Aorta (tissue), 5 donors: ENCODE measurements around the gene MYNN. TPM values are rescaled to one million over a fixed set of nuclear protein-coding genes. Genes with fewer than 3 reads are reported as not detected.
A peak's percentile ranks its signal among the peaks of the same experiment; 100 is the strongest.

ENCODE experiments used
- ATAC-seq: fragments of 200-7000 bp; cut with Tn5 transposase; one replicate; pipeline ENCODE4 v1.9.1; 2022; ENCODE audit warnings: moderate library complexity; ENCODE audit not compliant: low FRiP score
- DNase-seq, 2 donors: peaks; one replicate each; pipeline ENCODE4 v3.0.0-alpha.2; 2020
- H3K27ac ChIP-seq, 2 donors: one replicate each; pipeline ENCODE4 v1.5.1; 2013; ENCODE audit warnings: low read length in 2 of 2, mild to moderate bottlenecking in 2 of 2, moderate library complexity in 2 of 2, control low read depth in 1 of 2, inconsistent platforms in 1 of 2, low read depth in 1 of 2
- H3K27me3 ChIP-seq, 2 donors: one replicate each; pipeline ENCODE4 v1.6.1; 2013; ENCODE audit warnings: control low read depth in 1 of 2, low read length in 1 of 2, mild to moderate bottlenecking in 1 of 2, moderate library complexity in 1 of 2; ENCODE audit not compliant: insufficient read depth in 2 of 2, control insufficient read depth in 1 of 2
- H3K36me3 ChIP-seq, 2 donors: one replicate each; pipeline ENCODE4 v1.6.1; 2013; ENCODE audit warnings: control low read depth in 1 of 2, low read length in 1 of 2, mild to moderate bottlenecking in 1 of 2; ENCODE audit not compliant: insufficient read depth in 2 of 2, control insufficient read depth in 1 of 2
- H3K4me1 ChIP-seq, 2 donors: one replicate each; pipeline ENCODE4 v1.6.1; 2013; ENCODE audit warnings: low read length in 2 of 2, control low read depth in 1 of 2, mild to moderate bottlenecking in 1 of 2, moderate library complexity in 1 of 2; ENCODE audit not compliant: insufficient read depth in 2 of 2, control insufficient read depth in 1 of 2
- H3K4me3 ChIP-seq, 2 donors: one replicate each; pipeline ENCODE4 v1.5.1; 2013; ENCODE audit warnings: low read length in 2 of 2, control low read depth in 1 of 2, mild to moderate bottlenecking in 1 of 2
- H3K9me3 ChIP-seq: one replicate; pipeline ENCODE4 v1.6.1; 2013; ENCODE audit warnings: mild to moderate bottlenecking, low read length; ENCODE audit not compliant: control insufficient read depth
- WGBS, 2 donors: extraction: QIAGEN DNeasy Blood & Tissue Kit; methylation state at CpG; one replicate each; pipeline ENCODE4 v1.1.7; 2013; 5-methylcytosine and 5-hydroxymethylcytosine counted together
- intact Hi-C, 2 donors: fragments of 100-400 bp; cut with DNase I; formaldehyde crosslinking; loops; one replicate each; pipeline versions ENCODE4 v1.14.2 to v1.15.0; 2022
- polyA plus RNA-seq, 2 donors: library from polyadenylated mRNA; stranded (reverse); fragments of 200-250 nt; gene quantifications; one replicate each; pipeline ENCODE4 v1.2.3, GENCODE V29; 2013
- total RNA-seq, 2 donors: library from RNA; stranded (reverse); fragmentation: NEBNext Ultra II Directional; extraction: Animal tissue kit (Norgen Biotek cat#: 25700); gene quantifications; one replicate each; pipeline ENCODE4 v1.2.1, GENCODE V29; 2021
- donor health status: healthy with polysubstance abuse.
- donor health status: Bipolar disorder and iron deficiency.
- donor health status: DM: no; HTN: no; CAD: no.
- donor health status: DM: no; HTN: no; CAD: no.
- donor health status: DM: yes; HTN: yes; CAD: no.

The MYNN gene
- total and polyA plus RNA-seq, 4 donors, result 10.6 to 16.4 (median 13.1) TPM

GRCh38 chr3:169754711-169755110 is 18.5 kb upstream of the MYNN start:
- ATAC-seq (no peak), DNase-seq (no peak)
- no peaks in the 10 kb centered on the region for H3K4me1 ChIP-seq
- 89 to 97% methylated on average over 3 of the region's 3 CpGs for WGBS, 2 donors
- no peaks in the 10 kb centered on the region for H3K27me3 ChIP-seq
- H3K27ac ChIP-seq, result no peak overlapping the region
- intact Hi-C loops, result no loop called here
- H3K36me3 ChIP-seq, result no peaks in the 10 kb centered on the region
- H3K4me3 ChIP-seq, result no peak overlapping the region
- H3K9me3 ChIP-seq, result no peaks in the 10 kb centered on the region

GRCh38 chr3:169755488-169755887 is 17.7 kb upstream of the MYNN start:
- DNase-seq (no peak), ATAC-seq (no peak)
- intact Hi-C loops, result no loop called here
- Histone ChIP-seq H3K4me3 (no peak overlapping the region), H3K36me3 (no peaks in the 10 kb centered on the region), H3K4me1 (no peaks in the 10 kb centered on the region), H3K27me3 (no peaks in the 10 kb centered on the region), H3K9me3 (no peaks in the 10 kb centered on the region), H3K27ac (no peak overlapping the region)
- 71 to 79% methylated on average over 2 of the region's 2 CpGs for WGBS, 2 donors

GRCh38 chr3:169758359-169758994 is 14.7 kb upstream of the MYNN start:
- Histone ChIP-seq H3K4me3 (no peak overlapping the region), H3K36me3 (no peaks in the 10 kb centered on the region), H3K27ac (no peak overlapping the region), H3K27me3 (no peaks in the 10 kb centered on the region), H3K4me1 (no peaks in the 10 kb centered on the region), H3K9me3 (no peaks in the 10 kb centered on the region)
- ATAC-seq, result no peak
- DNase-seq, result no peak
- intact Hi-C loops, result no loop called here
- 66 to 67% methylated on average over 5 of the region's 5 CpGs for WGBS, 2 donors

- H3K4me3 ChIP-seq, result no peak overlapping the region
- no peaks in the 10 kb centered on the region for H3K4me1 ChIP-seq
- no peak overlapping the region for H3K27ac ChIP-seq
- 86% methylated on average over 2 of the region's 2 CpGs for WGBS, 2 donors
- no peaks in the 10 kb centered on the region for H3K36me3 ChIP-seq
- ATAC-seq (no peak), DNase-seq (no peak)
- H3K27me3 ChIP-seq, result no peaks in the 10 kb centered on the region
- intact Hi-C loops, result no loop called here
- H3K9me3 ChIP-seq, result no peaks in the 10 kb centered on the region
Observed at GRCh38 chr3:169759256-169759655, 13.9 kb upstream of the MYNN start.

- H3K4me1 ChIP-seq, result no peaks in the 10 kb centered on the region
- H3K9me3 ChIP-seq, result no peaks in the 10 kb centered on the region
- DNase-seq, result no peak
- H3K27ac ChIP-seq, result no peak overlapping the region
- H3K27me3 ChIP-seq, result no peaks in the 10 kb centered on the region
- intact Hi-C loops, result loop anchor here (5.0 to 10.0 kb wide), 5 partner anchors 204 to 1666 kb away; partner anchors contain the start of genes SEC62 (in 2 of the 2) and GOLIM4 (in 1 of the 2)
- no peaks in the 10 kb centered on the region for H3K36me3 ChIP-seq
- WGBS, 2 donors, result 85 to 87% methylated on average over 4 of the region's 4 CpGs
- H3K4me3 ChIP-seq, result no peak overlapping the region
- ATAC-seq, result no peak
Observed at GRCh38 chr3:169760479-169760878, 12.7 kb upstream of the MYNN start.

GRCh38 chr3:169764312-169764881 is 8.8 kb upstream of the MYNN start:
- Histone ChIP-seq H3K4me3 (peak overlapping the region; percentile 73 to 96), H3K27me3 (no peaks in the 10 kb centered on the region), H3K27ac (peak overlapping the region; percentile 97 to 99), H3K9me3 (no peaks in the 10 kb centered on the region), H3K4me1 (no peaks in the 10 kb centered on the region), H3K36me3 (no peaks in the 10 kb centered on the region)
- peak; percentile 84 for ATAC-seq
- intact Hi-C loops, result loop anchor here (5.0 to 10.0 kb wide), 5 partner anchors 200 to 1670 kb away; partner anchors contain the start of genes SEC62 (in 2 of the 2) and GOLIM4 (in 1 of the 2)
- peak; percentile 87 to 88 for DNase-seq
- 0% methylated on average over 46 of the region's 46 CpGs for WGBS, 2 donors

GRCh38 chr3:169764882-169765612 is 8.1 kb upstream of the MYNN start, which contains the start of gene TERC:
TSS of gene TERC (minus strand) at chr3:169765060.
- Histone ChIP-seq H3K27ac (peak within 1 kb of the TSS; percentile 97 to 99), H3K4me3 (peak within 1 kb of the TSS; percentile 73 to 96), H3K27me3 (no peaks in the 10 kb centered on the region), H3K36me3 (no peaks in the 10 kb centered on the region), H3K4me1 (no peaks in the 10 kb centered on the region), H3K9me3 (no peaks in the 10 kb centered on the region)
- intact Hi-C loops, result loop anchor here (5.0 to 10.0 kb wide), 6 partner anchors 98 to 1670 kb away; partner anchors contain the start of genes SEC62 (in 2 of the 2) and GOLIM4 (in 1 of the 2)
- DNase-seq (peak; percentile 95 to 97), ATAC-seq (peak; percentile 97)
- WGBS, 2 donors, result 6 to 7% methylated on average over 42 of the region's 42 CpGs

- H3K4me1 ChIP-seq, result peaks cover 0 to 5% of the 10 kb centered on the region in 2 donors
- H3K27ac ChIP-seq, result peak within 1 kb of the TSS; percentile 71 to 83
- intact Hi-C loops, result loop anchor here (5.0 to 10.0 kb wide), 5 partner anchors 102 to 1675 kb away; partner anchors contain the start of genes GOLIM4 (in 1 of the 2) and SEC62 (in 1 of the 2)
- peak within 1 kb of the TSS; percentile 62 to 67 for H3K4me3 ChIP-seq
- H3K27me3 ChIP-seq, result no peaks in the 10 kb centered on the region
- WGBS, 2 donors, result 1% methylated on average over 50 to 51 of the region's 51 CpGs
- no peaks in the 10 kb centered on the region for H3K9me3 ChIP-seq
- ATAC-seq, result peak; percentile 33
- DNase-seq, result peak; percentile 83 to 89
- no peaks in the 10 kb centered on the region for H3K36me3 ChIP-seq
Observed at GRCh38 chr3:169769287-169770181, 3.7 kb upstream of the MYNN start, which contains the start of gene ACTRT3. TSS of gene ACTRT3 (minus strand) at chr3:169769561. CDS start at chr3:169769520, 41 bp downstream.
